GM18519 (cell line): ENCODE data around the gene FMNL3.
A peak's percentile ranks its signal among the peaks of the same experiment; 100 is the strongest.
"Not testable (repeated sequence)": the region's sequence is repeated elsewhere in the genome, so short reads cannot be mapped to it uniquely, and the experiment has no call there.

ENCODE experiments used
- ATAC-seq: cut with Tn5 transposase; IDR thresholded peaks from one replicate; pipeline ENCODE4 v1.9.1; 2021; ENCODE audit warnings: mild to moderate bottlenecking, moderate library complexity; ENCODE audit not compliant: unreplicated experiment, low FRiP score

Gene FMNL3

DNA sequence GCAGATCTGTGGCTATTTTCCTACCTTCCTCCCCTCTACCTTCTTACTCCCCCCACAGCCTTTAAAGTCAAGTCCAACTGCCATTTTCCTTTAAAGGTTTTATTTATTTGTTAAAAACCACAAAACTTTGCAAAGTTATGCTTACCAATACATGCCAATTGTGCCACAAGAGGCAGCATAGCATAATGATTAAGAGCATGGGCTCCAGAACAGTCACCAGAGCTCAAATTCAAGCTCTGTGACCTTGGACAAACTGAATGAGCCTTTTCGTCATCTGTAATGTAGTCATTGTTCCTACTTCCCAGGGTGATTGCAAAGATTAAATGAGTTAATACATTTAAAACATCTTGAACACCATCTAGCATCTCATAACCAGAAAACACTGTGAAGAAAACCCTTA is 13.0 kb upstream of the FMNL3 start:
- no peak for ATAC-seq

- ATAC-seq: not testable (repeated sequence)
These were observed 10.6 kb upstream of the FMNL3 start for GRCh38 chr12:49717800-49718199.

DNA sequence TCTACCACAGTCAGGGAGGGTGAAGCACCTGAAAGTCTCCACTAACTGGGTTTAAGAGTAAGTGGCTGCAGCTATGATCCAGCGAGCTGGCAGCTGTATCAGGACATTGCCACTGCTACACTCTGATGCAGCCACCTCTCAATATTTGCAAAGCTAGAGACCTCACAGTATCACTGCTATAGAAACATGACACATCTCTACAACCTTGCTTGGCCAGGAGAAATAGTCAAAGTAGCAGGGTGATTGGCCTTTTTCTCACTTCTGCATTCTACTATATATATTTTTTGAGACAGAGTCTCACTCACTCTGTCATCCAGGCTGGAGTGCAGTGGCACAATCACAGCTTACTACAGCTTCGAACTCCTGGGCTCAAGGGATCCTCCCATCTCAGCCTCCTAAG is 9.3 kb upstream of the FMNL3 start:
- ATAC-seq: peak; percentile 69

DNA sequence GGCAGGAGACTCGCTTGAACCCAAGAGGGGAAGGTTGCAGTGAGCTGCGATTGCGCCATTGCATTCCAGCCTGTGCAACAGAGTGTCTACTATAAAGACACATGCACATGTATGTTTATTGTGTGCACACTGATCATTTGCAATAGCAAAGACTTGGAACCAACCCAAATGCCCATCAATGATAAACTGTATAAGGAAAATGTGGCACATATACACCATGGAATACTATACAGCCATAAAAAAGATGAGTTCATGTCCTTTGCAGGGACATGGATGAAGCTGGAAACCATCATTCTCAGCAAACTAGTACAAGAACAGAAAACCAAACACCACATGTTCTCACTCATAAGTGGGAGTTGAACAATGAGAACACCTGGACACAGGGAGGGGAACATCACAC is 6.7 kb upstream of the FMNL3 start:
- not testable (repeated sequence) for ATAC-seq

DNA sequence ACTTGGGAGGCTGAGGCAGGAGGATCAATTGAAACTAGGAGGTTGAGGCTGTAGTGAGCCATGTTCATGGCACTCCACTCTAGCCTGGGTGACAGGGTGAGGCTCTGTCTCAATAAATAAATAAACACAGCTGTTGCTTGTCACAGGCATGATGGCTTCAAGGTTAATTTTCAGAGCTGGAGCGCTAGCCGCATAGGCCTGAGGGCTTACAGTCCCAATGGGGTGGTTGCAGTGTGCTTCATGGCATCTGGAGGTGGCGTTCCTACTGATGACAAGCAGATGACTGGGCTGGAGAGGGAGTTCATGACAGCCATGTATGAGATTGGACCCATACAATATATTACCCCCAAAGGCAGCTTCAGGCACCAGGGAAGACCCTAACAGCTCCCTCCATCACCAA is 1.6 kb upstream of the FMNL3 start:
- ATAC-seq: no peak

GRCh38 chr12:49707812-49708147 is 575 bp upstream of the FMNL3 start:
- ATAC-seq: no peak

DNA sequence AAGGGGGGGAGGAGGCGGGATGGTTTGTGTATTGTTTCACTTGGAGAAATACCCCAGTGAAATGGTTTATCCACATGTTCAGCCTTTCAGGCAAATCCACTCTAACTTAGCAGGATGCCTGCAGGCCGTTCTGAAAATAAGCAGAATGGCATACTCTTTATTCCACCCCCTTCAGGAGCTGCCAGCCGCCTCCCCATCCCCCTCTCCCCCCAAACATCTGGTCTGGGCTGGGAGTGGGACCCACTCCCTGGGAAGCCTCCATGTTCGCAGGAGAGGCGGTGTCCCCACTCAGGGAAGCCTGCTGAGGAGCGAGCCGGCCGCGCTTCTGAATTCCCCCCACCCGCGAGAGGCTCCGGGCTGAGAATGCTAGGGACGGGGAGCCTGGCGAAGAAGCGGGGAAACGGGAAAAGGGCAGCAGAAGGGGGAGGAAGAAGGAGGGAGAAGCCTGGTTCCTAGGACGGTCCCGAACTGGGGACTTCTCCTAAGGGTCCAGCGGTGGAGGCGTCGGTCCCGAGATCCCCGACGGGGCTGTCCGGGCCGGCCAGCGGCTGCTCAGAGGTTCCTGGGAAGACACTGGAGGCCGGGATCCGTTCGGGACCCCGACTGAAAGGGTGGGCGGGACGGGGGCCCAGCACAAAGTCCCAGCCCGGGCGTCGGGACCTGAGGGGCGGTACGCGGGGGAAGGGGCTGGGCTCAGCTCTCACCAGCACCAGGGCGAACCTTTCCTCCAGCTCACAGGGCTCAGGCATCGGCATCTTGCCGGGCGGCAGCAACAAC is 666 bp downstream of the FMNL3 start:
- ATAC-seq: peak; percentile 14

DNA sequence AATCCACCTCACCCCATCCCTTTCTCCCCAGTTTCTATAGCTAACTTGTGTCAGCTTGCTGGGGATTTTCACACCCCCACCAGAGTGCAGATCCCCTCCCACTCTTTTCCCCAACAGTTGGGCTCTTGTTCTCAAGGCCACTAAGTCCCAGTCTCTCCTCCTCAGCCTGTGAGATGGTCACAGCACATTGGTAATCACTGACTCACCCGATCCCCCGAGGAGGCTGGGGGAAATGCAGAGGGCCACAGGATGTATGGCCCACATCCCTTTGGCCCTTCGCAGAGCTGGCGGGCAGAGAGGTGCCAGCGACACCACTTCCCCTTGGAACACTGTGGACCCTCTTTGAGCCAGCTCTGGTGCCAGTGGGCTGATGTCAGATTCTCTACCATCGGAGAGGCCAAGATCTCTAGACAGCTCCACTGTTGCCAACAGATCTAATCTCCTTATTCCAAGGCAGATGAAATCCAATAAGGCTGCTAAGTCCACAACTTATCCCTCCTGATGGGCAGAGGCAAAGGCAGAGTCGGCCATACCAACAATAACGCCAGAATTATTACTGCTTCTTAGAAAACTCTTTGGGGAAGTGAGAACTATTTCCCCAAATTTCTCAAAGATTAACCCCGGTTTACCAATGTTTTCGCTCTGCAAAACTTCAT is 1.6 kb downstream of the FMNL3 start:
- ATAC-seq: no peak

GRCh38 chr12:49703647-49704137 is 3.5 kb downstream of the FMNL3 start:
- ATAC-seq: no peak

DNA sequence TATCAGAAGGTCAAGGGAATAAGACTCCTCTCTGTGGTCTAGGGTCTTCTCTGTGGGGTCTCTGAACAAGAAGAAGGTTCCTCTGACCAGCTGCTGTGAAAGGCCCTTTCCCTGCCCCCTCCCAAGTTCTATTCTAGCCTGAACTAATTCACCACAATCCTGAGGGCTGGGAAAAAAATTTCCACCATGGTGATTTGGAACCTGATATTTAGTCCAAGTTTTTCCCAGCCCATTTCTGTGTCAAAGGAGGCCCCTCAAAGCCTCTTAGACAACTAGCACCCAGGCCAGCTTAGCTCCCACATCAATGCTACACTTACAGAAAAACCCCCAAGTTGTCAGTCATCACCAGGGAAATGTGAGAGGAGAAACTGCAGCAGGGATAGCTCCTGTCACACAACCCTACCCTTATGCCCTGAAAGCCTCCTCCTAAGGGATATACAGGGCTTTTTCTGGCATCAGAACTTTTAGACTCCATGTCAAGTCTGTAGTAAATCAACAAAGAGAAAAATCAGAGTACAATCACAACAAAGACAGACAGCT is 4.5 kb downstream of the FMNL3 start:
- no peak for ATAC-seq

- ATAC-seq: no peak
These were observed 5.2 kb downstream of the FMNL3 start for GRCh38 chr12:49702009-49702408.

- peak; percentile 42 for ATAC-seq
These were observed 8.3 kb downstream of the FMNL3 start for GRCh38 chr12:49698619-49699545.

DNA sequence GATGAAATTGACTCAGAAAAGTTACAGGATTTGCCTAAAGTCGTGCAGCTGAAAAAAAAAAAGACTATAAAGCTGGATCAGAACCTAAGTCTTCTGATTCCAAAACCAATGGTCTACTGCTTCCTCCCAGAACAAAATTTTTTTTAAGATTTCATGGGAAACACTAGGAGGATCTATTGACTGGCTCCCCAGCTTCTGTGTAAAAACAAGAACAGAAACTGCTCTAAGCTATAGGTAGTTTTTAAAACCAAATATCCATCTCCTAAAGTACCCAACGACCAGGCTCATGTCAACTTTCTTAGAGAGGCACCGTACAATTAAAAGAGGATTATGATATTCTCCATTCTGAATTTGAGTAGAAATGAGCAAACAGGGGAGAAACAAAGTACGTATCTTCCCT is 9.4 kb downstream of the FMNL3 start:
- no peak for ATAC-seq

GRCh38 chr12:49696723-49697122 is 10.5 kb downstream of the FMNL3 start:
- ATAC-seq: no peak

DNA sequence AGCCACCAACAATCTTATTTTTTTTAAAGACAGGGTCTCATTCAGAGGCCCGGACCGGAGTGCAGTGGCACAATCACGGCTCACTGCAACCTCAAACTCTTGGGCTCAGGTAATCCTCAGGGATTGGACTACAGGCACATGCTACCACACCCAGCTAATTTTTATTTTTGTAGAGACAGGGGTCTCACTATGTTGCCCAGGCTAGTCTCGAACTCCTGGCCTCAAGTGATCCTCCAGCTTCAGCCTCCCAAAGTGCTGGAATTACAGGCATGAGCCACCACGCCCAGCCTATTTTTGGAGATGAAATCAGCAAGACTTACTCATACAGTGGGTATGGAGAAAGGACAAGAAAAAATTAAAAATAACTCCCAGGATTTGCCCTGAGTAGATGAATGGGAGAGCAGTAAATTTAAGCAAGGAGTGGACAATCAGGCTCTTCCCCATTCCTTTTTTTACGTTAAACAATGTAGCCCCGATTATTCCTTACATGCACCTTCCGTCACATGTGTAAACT is 13.2 kb downstream of the FMNL3 start:
- ATAC-seq: no peak

DNA sequence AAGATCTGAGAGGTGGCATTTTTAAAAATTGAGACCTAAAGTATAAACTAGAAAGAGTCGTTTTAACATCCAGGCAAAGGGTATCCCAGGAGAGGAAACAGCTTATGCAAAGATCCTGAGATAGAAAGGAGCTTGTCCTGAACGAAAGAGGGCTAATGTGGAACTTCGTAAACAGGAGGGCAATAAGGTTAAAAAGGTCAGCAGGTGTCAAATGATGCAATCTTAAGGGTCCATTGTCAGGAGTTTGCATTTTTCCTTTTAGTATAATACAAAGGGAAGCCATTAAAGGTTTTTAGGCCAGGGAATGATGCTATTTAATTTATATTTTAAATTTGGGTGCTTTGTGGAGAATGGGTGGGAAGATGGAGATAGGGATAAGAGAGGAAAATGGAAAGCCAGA is 14.4 kb downstream of the FMNL3 start:
- ATAC-seq: no peak

- no peak for ATAC-seq
These were observed 17.4 kb downstream of the FMNL3 start for GRCh38 chr12:49689785-49690184.

- ATAC-seq: no peak
These were observed 18.0 kb downstream of the FMNL3 start for GRCh38 chr12:49689237-49689636.

DNA sequence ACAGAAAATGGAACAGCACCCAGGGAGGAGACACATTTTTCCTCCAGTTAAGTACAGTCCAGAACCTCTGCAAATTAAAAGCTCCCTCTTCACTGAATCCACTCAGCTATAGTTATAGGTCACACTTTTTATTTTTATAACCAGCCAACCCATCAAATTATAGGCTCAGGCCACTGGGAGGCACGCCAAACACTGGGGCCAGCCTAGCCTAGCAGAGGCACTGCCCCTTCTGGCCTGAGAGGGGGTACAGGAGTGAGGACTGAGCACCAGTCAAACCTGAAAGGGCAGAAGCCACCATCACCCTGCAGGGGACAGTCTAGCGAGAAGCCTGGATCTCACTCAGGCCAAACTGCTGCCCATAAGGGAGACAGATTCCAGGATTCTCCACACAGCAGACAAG is 19.3 kb downstream of the FMNL3 start:
- ATAC-seq: no peak

DNA sequence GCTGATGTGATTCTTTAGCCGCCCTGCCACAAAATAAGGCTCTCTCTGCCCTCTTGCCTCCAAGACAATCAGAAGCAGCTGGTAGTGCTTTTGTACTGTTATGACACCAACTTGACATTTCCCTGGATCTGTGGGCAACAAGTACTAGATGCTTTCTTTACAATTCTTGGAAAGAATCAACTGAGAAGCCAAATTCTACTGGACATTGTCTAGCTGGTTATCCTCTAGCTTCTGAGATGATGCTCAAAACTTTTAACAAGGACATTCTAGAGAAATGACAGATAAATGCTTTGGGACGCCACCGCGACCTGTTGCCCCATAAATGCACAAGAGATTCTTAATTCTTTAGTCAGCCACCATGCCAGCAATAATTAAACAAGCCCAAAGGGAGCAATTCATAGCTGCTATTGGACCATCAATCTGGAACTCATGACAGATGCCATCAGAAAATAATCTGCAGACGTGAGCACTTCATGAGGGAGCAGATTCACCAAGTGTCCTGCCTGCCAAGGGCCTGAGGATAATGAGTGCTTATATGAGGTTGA is 22.8 kb downstream of the FMNL3 start:
- no peak for ATAC-seq
